Measurements from ENCODE around the gene TSPAN9. TPM values are rescaled to one million over a fixed set of nuclear protein-coding genes. Genes with fewer than 3 reads are reported as not detected.

The TSPAN9 gene
- total RNA-seq, 4 donors from 2014 or later, result 15.7 to 32.6 (median 26.2) TPM

GRCh38 chr12:3285570-3285969 lies 208.4 kb downstream of the TSPAN9 start:
- no peak for TF ChIP-seq CTCF (IDR thresholded peaks at IDR 0.05)
- TF ChIP-seq POLR2A (IDR thresholded peaks at IDR 0.05), result no peak
- TF ChIP-seq EP300 (IDR thresholded peaks at IDR 0.05), result no peak
- WGBS, 2 donors, result 57 to 83% methylated on average over 7 of the region's 7 CpGs
- H3K9me3 ChIP-seq, result no peaks in the 10 kb centered on the region
- no peak for DNase-seq (ENCODE audit: low spot score in 2 of 2)
- H3K4me1 ChIP-seq, result no peaks in the 10 kb centered on the region
- no peak overlapping the region for H3K27ac ChIP-seq
- H3K36me3 ChIP-seq, result peaks cover 0 to 57% (median 0%) of the 10 kb centered on the region in 3 donors
- H3K4me3 ChIP-seq, result no peak overlapping the region
- no peaks in the 10 kb centered on the region for H3K27me3 ChIP-seq

GRCh38 chr12:3288690-3289089 lies 211.5 kb downstream of the TSPAN9 start:
- TF ChIP-seq POLR2A (IDR thresholded peaks at IDR 0.05) (no peak), CTCF (IDR thresholded peaks at IDR 0.05) (no peak), EP300 (IDR thresholded peaks at IDR 0.05) (no peak)
- Histone ChIP-seq H3K27me3 (no peaks in the 10 kb centered on the region), H3K4me1 (peaks cover 0 to under 1% (median 0%) of the 10 kb centered on the region in 4 donors), H3K4me3 (no peak overlapping the region), H3K9me3 (no peaks in the 10 kb centered on the region), H3K27ac (no peak overlapping the region), H3K36me3 (peaks cover 0 to 30% (median 0%) of the 10 kb centered on the region in 3 donors)
- 80 to 84% methylated on average over 8 of the region's 8 CpGs for WGBS, 2 donors
- no peak for DNase-seq (ENCODE audit: low spot score in 2 of 2)

GRCh38 chr12:3289702-3290101 lies 212.5 kb downstream of the TSPAN9 start:
- no peaks in the 10 kb centered on the region for H3K27me3 ChIP-seq
- no peak overlapping the region for H3K4me3 ChIP-seq
- WGBS, 2 donors, result 76% methylated on average over 8 to 9 of the region's 9 CpGs
- TF ChIP-seq CTCF (IDR thresholded peaks at IDR 0.05), result no peak
- no peak for TF ChIP-seq EP300 (IDR thresholded peaks at IDR 0.05)
- TF ChIP-seq POLR2A (IDR thresholded peaks at IDR 0.05), result no peak
- peaks cover 0 to 10% (median 0%) of the 10 kb centered on the region in 4 donors for H3K4me1 ChIP-seq
- H3K9me3 ChIP-seq, result no peaks in the 10 kb centered on the region
- no peak for DNase-seq (ENCODE audit: low spot score in 2 of 2)
- peaks cover 0 to 20% (median 0%) of the 10 kb centered on the region in 3 donors for H3K36me3 ChIP-seq
- H3K27ac ChIP-seq, result no peak overlapping the region

- H3K9me3 ChIP-seq, result no peaks in the 10 kb centered on the region
- TF ChIP-seq EP300 (IDR thresholded peaks at IDR 0.05) (no peak), POLR2A (IDR thresholded peaks at IDR 0.05) (no peak)
- H3K4me1 ChIP-seq, result peaks cover 0 to 26% (median 2%) of the 10 kb centered on the region in 4 donors
- H3K36me3 ChIP-seq, result peaks cover 0 to 5% (median 0%) of the 10 kb centered on the region in 3 donors
- H3K27me3 ChIP-seq, result no peaks in the 10 kb centered on the region
- no peak for DNase-seq (ENCODE audit: low spot score in 2 of 2)
- H3K27ac ChIP-seq, result no peak overlapping the region
- 91 to 92% methylated on average over 16 of the region's 16 CpGs for WGBS, 2 donors
- H3K4me3 ChIP-seq, result no peak overlapping the region
Observed at GRCh38 chr12:3291939-3292338, 214.8 kb downstream of the TSPAN9 start.

GRCh38 chr12:3292677-3293412 lies 215.7 kb downstream of the TSPAN9 start:
- H3K27ac ChIP-seq, result no peak overlapping the region
- no peaks in the 10 kb centered on the region for H3K9me3 ChIP-seq
- no peaks in the 10 kb centered on the region for H3K27me3 ChIP-seq
- H3K36me3 ChIP-seq, result peaks cover 0 to 5% (median 0%) of the 10 kb centered on the region in 3 donors
- WGBS, 2 donors, result 66 to 67% methylated on average over 12 of the region's 12 CpGs
- H3K4me1 ChIP-seq, result peaks cover 0 to 26% (median 2%) of the 10 kb centered on the region in 4 donors
- no peak overlapping the region for H3K4me3 ChIP-seq
- DNase-seq (ENCODE audit: low spot score in 2 of 2), result no peak
- TF ChIP-seq POLR2A (IDR thresholded peaks at IDR 0.05) (no peak), CTCF (IDR thresholded peaks at IDR 0.05) (no peak), EP300 (IDR thresholded peaks at IDR 0.05) (no peak)

Data from tibial nerve (tissue), 4 donors.